HG03039 (cell line): ENCODE results near the gene CLMP.
"Not testable (repeated sequence)": the region's sequence is repeated elsewhere in the genome, so short reads cannot be mapped to it uniquely, and the experiment has no call there.

ENCODE experiments used
- ATAC-seq: cut with Tn5 transposase; IDR thresholded peaks from one replicate; pipeline ENCODE4 v1.9.1; 2021; ENCODE audit warnings: mild to moderate bottlenecking, moderate library complexity; ENCODE audit not compliant: unreplicated experiment

CLMP gene

GRCh38 chr11:123219066-123219690 lies 24.1 kb upstream of the CLMP start:
- ATAC-seq: no peak

GRCh38 chr11:123218451-123218850 lies 23.4 kb upstream of the CLMP start:
- ATAC-seq: no peak

- ATAC-seq: no peak
Measured at GRCh38 chr11:123217897-123218296, 22.8 kb upstream of the CLMP start.

GRCh38 chr11:123216249-123216648 lies 21.2 kb upstream of the CLMP start:
- ATAC-seq: no peak

GRCh38 chr11:123214940-123215339 lies 19.9 kb upstream of the CLMP start:
- no peak for ATAC-seq

- no peak for ATAC-seq
Measured at GRCh38 chr11:123214396-123214795, 19.3 kb upstream of the CLMP start.

GRCh38 chr11:123213307-123213771 lies 18.3 kb upstream of the CLMP start:
- ATAC-seq: no peak

GRCh38 chr11:123212406-123212805 lies 17.4 kb upstream of the CLMP start:
- no peak for ATAC-seq

- ATAC-seq: no peak
Measured at GRCh38 chr11:123211981-123212380, 16.9 kb upstream of the CLMP start.

- no peak for ATAC-seq
Measured at GRCh38 chr11:123211149-123211852, 16.3 kb upstream of the CLMP start.

- ATAC-seq: no peak
Measured at GRCh38 chr11:123209591-123209990, 14.5 kb upstream of the CLMP start.

- ATAC-seq: no peak
Measured at GRCh38 chr11:123206791-123207434, 11.9 kb upstream of the CLMP start.

- ATAC-seq: not testable (repeated sequence)
Measured at GRCh38 chr11:123206055-123206454, 11.0 kb upstream of the CLMP start.

GRCh38 chr11:123203934-123204333 lies 8.9 kb upstream of the CLMP start:
- ATAC-seq: no peak

- ATAC-seq: no peak
Measured at GRCh38 chr11:123203471-123203870, 8.4 kb upstream of the CLMP start.

- ATAC-seq: no peak
Measured at GRCh38 chr11:123202155-123203151, 7.4 kb upstream of the CLMP start.

GRCh38 chr11:123200264-123200663 lies 5.2 kb upstream of the CLMP start:
- no peak for ATAC-seq

- no peak for ATAC-seq
Measured at GRCh38 chr11:123197711-123198110, 2.7 kb upstream of the CLMP start.

- no peak for ATAC-seq
Measured at GRCh38 chr11:123196060-123196714, 1.1 kb upstream of the CLMP start.
